ENCODE measurements around the gene PHF21A.

PHF21A gene

GRCh38 chr11:46134540-46134939, 13.3 kb upstream of the PHF21A start:
- Mint-ChIP-seq H3K9me3 (no peaks in the 10 kb centered on the region), H3K4me3 (no peak overlapping the region), H3K27ac (no peak overlapping the region), H3K4me1 (peaks cover 15% of the 10 kb centered on the region), H3K36me3 (ENCODE audit: low read depth) (no peaks in the 10 kb centered on the region), H3K27me3 (ENCODE audit: low read depth, poor library complexity) (peaks cover 17% of the 10 kb centered on the region)
- DNase-seq: no peak
- TF ChIP-seq CTCF (IDR thresholded peaks at IDR 0.05): no peak

- no peak for TF ChIP-seq CTCF (IDR thresholded peaks at IDR 0.05)
- H3K4me3 Mint-ChIP-seq: no peak overlapping the region
- H3K9me3 Mint-ChIP-seq: no peaks in the 10 kb centered on the region
- no peak for DNase-seq
- no peaks in the 10 kb centered on the region for H3K36me3 Mint-ChIP-seq (ENCODE audit: low read depth)
- H3K27ac Mint-ChIP-seq: no peak overlapping the region
- peaks cover 15% of the 10 kb centered on the region for H3K4me1 Mint-ChIP-seq
- peaks cover 17% of the 10 kb centered on the region for H3K27me3 Mint-ChIP-seq (ENCODE audit: low read depth, poor library complexity)
These were observed 12.8 kb upstream of the PHF21A start for GRCh38 chr11:46134061-46134460.

- Mint-ChIP-seq H3K27me3 (ENCODE audit: low read depth, poor library complexity) (peaks cover 17% of the 10 kb centered on the region), H3K36me3 (ENCODE audit: low read depth) (no peaks in the 10 kb centered on the region), H3K4me3 (no peak overlapping the region), H3K9me3 (no peaks in the 10 kb centered on the region), H3K4me1 (peaks cover 15% of the 10 kb centered on the region), H3K27ac (no peak overlapping the region)
- TF ChIP-seq CTCF (IDR thresholded peaks at IDR 0.05): no peak
- DNase-seq: no peak
These were observed 11.9 kb upstream of the PHF21A start for GRCh38 chr11:46133119-46133518.

- H3K4me3 Mint-ChIP-seq: no peak overlapping the region
- no peak for DNase-seq
- H3K27ac Mint-ChIP-seq: no peak overlapping the region
- no peaks in the 10 kb centered on the region for H3K9me3 Mint-ChIP-seq
- H3K36me3 Mint-ChIP-seq (ENCODE audit: low read depth): no peaks in the 10 kb centered on the region
- H3K27me3 Mint-ChIP-seq (ENCODE audit: low read depth, poor library complexity): peaks cover 4% of the 10 kb centered on the region
- no peak for TF ChIP-seq CTCF (IDR thresholded peaks at IDR 0.05)
- peaks cover 27% of the 10 kb centered on the region for H3K4me1 Mint-ChIP-seq
These were observed 9.2 kb upstream of the PHF21A start for GRCh38 chr11:46130286-46130940.

GRCh38 chr11:46129133-46129532, 7.9 kb upstream of the PHF21A start:
- H3K4me3 Mint-ChIP-seq: no peak overlapping the region
- H3K27me3 Mint-ChIP-seq (ENCODE audit: low read depth, poor library complexity): peaks cover 4% of the 10 kb centered on the region
- TF ChIP-seq CTCF (IDR thresholded peaks at IDR 0.05): no peak
- H3K4me1 Mint-ChIP-seq: peaks cover 21% of the 10 kb centered on the region
- no peak for DNase-seq
- no peak overlapping the region for H3K27ac Mint-ChIP-seq
- H3K9me3 Mint-ChIP-seq: no peaks in the 10 kb centered on the region
- H3K36me3 Mint-ChIP-seq (ENCODE audit: low read depth): no peaks in the 10 kb centered on the region

GRCh38 chr11:46127150-46127638, 5.9 kb upstream of the PHF21A start:
- no peak for DNase-seq
- H3K4me3 Mint-ChIP-seq: no peak overlapping the region
- no peaks in the 10 kb centered on the region for H3K36me3 Mint-ChIP-seq (ENCODE audit: low read depth)
- peaks cover 25% of the 10 kb centered on the region for H3K4me1 Mint-ChIP-seq
- H3K9me3 Mint-ChIP-seq: no peaks in the 10 kb centered on the region
- TF ChIP-seq CTCF (IDR thresholded peaks at IDR 0.05): no peak
- no peaks in the 10 kb centered on the region for H3K27me3 Mint-ChIP-seq (ENCODE audit: low read depth, poor library complexity)
- no peak overlapping the region for H3K27ac Mint-ChIP-seq

Data from nephron progenitor cell (in vitro differentiated cells).